NCI-H526 treated with DMSO at 0.1 percent for 48 hours (cell line): ENCODE measurements around the gene FHL1.
A peak's percentile ranks its signal among the peaks of the same experiment; 100 is the strongest.

ENCODE experiments used
- DNase-seq: peaks from one replicate; lab custom pipeline; 2025; lab: John Stamatoyannopoulos, UW

Gene FHL1

DNA sequence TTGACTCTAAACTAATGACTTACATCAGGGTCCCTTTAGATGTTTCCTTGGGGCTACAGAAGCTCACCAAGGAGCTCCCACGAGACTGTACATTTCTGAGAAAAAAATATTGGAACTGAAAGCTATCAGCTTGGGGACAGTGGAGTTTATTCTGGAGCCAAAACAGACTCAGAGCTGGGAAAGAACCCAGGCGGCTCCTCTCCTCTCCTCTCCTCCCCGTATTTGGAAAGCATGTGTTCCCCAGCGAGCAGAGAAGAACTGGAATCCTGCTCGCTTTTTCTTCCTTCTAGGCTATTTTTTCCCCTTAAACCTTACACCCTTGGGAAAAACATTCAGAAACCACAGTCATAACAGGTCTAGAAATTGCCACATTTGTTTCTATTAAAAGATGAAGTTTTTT, 108.2 kb downstream of the FHL1 start:
- DNase-seq = no peak

DNA sequence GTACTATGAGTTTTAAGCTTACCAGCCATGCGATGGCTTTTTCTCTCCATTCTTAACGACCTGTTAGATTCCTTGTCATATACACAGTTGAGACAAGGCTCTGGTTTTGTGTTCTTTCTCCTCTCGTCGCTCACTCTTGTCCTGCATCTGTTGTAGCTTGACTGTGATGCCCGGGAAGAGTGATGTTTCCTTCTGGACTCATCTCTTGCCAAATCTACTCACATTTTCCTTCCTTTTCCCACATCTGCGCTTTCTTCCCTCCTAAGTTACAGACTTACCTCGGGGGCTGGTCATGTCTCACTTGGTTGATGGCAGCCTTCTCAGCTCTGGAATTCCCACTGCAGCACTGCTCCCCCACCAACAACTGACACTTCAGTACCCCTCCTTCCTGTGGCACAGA, 108.7 kb downstream of the FHL1 start:
- peak; percentile 8 for DNase-seq

DNA sequence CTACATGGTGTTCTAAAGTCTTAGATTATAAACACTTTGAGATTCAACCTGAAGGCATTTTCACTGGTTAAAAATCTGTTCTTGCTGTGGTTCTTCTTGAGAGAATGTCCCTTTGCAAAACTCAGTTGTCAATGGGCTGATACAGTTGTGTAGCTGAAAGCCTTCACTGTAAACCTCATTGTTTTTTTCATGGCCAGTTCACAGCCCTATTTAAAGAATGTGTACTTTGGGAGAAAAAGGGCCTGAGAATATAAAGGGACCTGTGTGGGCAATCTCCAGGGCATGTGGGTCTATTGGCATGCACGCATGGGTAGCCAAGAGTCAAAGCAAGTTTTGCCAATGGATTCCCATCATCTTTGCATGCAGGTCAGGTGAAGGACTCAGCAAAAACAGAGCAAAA, 111.6 kb downstream of the FHL1 start:
- no peak for DNase-seq

DNA sequence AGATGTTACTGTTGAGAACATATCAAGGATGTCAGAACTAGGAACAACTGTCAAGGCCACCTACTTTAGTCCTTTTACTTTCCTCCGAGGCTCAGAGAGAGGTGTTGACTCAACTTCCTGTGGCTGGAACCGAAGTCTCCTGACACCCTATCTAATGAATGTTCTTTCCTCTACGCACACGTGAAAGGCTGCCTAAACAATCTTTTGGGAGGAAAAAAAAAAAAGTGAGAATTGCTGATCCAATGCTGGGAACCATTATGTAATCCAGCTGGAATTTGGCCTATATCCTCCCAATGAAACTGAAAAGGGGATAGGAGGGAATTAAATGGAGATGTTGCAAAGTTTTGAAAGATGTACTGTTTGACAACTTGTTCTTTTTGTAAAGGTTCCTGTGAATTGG, 112.2 kb downstream of the FHL1 start:
- no peak for DNase-seq

DNA sequence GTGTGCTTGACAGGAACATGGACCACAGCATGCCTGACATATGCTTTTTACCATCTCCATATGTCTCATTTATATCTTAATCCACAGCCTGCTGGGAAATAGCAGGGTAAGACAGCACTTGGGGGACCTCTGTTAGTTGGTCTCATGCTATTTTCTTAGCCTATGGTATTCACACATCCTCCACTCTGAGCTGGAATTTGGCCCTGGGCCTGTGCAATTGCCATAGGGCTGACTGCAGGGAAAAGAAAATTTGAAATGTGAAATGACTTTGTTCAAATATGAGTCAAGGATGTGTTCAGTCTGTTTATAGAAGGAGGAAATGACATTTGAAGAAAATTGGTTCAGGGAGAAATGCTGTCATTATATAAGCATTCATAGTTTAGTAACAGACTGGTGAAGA, 113.4 kb downstream of the FHL1 start:
- no peak for DNase-seq
